GM12878 (cell line): ENCODE data around the gene ITPR3. TPM values are rescaled to one million over a fixed set of nuclear protein-coding genes. Genes with fewer than 3 reads are reported as not detected.

Source experiments
- ATF7 ChIP-seq: fragments of 450-650 bp; IDR thresholded peaks from 2 replicates; pipeline ENCODE4 v1.6.1; 2016; ENCODE audit warnings: low read depth, mild to moderate bottlenecking
- CBX5 ChIP-seq: sonication (generic); IDR thresholded peaks from 2 replicates; pipeline ENCODE4 v1.6.1; 2016; ENCODE audit warnings: low read depth, moderate library complexity, mild to moderate bottlenecking, inconsistent platforms
- CEBPB ChIP-seq, 2 experiments: fragments of 150-350 bp in 1 of 2; IDR thresholded peaks; 2 replicates each; pipeline ENCODE4 v1.6.1; 2012 to 2014; ENCODE audit warnings: low read depth in 2 of 2, low read length in 2 of 2, borderline replicate concordance in 1 of 2, inconsistent platforms in 1 of 2
- CUX1 ChIP-seq: IDR thresholded peaks from 2 replicates; pipeline ENCODE4 v1.6.1; 2012; ENCODE audit warnings: improper control_type of control experiment, low read depth, low read length; ENCODE audit not compliant: insufficient replicate concordance
- EGR1 ChIP-seq, 2 experiments: IDR thresholded peaks; 1 replicate in 1 of 2; 2 replicates in 1 of 2; pipeline ENCODE4 v1.6.1; 2011 to 2012; ENCODE audit warnings: low read depth in 2 of 2, low read length in 2 of 2, borderline replicate concordance in 1 of 2, mild to moderate bottlenecking in 1 of 2, moderate library complexity in 1 of 2
- ESRRA ChIP-seq: IDR thresholded peaks from 2 replicates; pipeline ENCODE4 v1.6.1; 2012; ENCODE audit warnings: mild to moderate bottlenecking, low read length, improper control_type of control experiment
- GABPA ChIP-seq: IDR thresholded peaks from 2 replicates; pipeline ENCODE4 v1.6.1; 2014; ENCODE audit warnings: antibody characterized with exemption, low read depth, mild to moderate bottlenecking, inconsistent platforms
- HCFC1 ChIP-seq: fragments of 150-350 bp; IDR thresholded peaks from 2 replicates; pipeline ENCODE4 v1.6.1; 2014; ENCODE audit warnings: low read length
- HSF1 ChIP-seq: fragments of 150-350 bp; IDR thresholded peaks from 2 replicates; pipeline ENCODE4 v1.6.1; 2014; ENCODE audit warnings: mild to moderate bottlenecking, low read depth, low read length
- IRF4 ChIP-seq: IDR thresholded peaks from 2 replicates; pipeline ENCODE4 v1.6.1; 2011; ENCODE audit warnings: low read depth, low read length
- JUND ChIP-seq: IDR thresholded peaks from 2 replicates; pipeline ENCODE4 v1.6.1; 2012; ENCODE audit warnings: low read depth, mild to moderate bottlenecking, low read length, improper control_type of control experiment, moderate library complexity
- MEF2A ChIP-seq: IDR thresholded peaks from 2 replicates; pipeline ENCODE4 v1.6.1; 2011; ENCODE audit warnings: low read depth, mild to moderate bottlenecking, low read length, moderate library complexity; ENCODE audit not compliant: insufficient read depth
- MEF2B ChIP-seq: fragments of 450-650 bp; IDR thresholded peaks from 2 replicates; pipeline ENCODE4 v1.6.1; 2018; ENCODE audit warnings: mild to moderate bottlenecking, moderate library complexity; ENCODE audit not compliant: partially characterized antibody, poor library complexity, severe bottlenecking
- NBN ChIP-seq: fragments of 450-650 bp; IDR thresholded peaks from 2 replicates; pipeline ENCODE4 v1.6.1; 2016
- PAX8 ChIP-seq: fragments of 450-650 bp; IDR thresholded peaks from 2 replicates; pipeline ENCODE4 v1.6.1; 2017; ENCODE audit warnings: mild to moderate bottlenecking, moderate library complexity
- POLR2AphosphoS5 ChIP-seq: IDR thresholded peaks from 2 replicates; pipeline ENCODE4 v1.6.1; 2011; ENCODE audit warnings: mild to moderate bottlenecking, low read length, inconsistent platforms
- SMAD1 ChIP-seq: fragments of 450-650 bp; IDR thresholded peaks from 2 replicates; pipeline ENCODE4 v1.6.1; 2018; ENCODE audit warnings: mild to moderate bottlenecking, low read depth; ENCODE audit not compliant: partially characterized antibody
- SP1 ChIP-seq: IDR thresholded peaks from one replicate; pipeline ENCODE4 v1.6.1; 2011; ENCODE audit warnings: low read depth, low read length
- TCF7 ChIP-seq: IDR thresholded peaks from 2 replicates; pipeline ENCODE4 v1.6.1; 2014; ENCODE audit warnings: antibody characterized with exemption, borderline replicate concordance
- YBX1 ChIP-seq: fragments of 450-650 bp; IDR thresholded peaks from 2 replicates; pipeline ENCODE4 v1.6.1; 2016; ENCODE audit warnings: antibody characterized with exemption
- ZBTB4 ChIP-seq: fragments of 450-650 bp; formaldehyde crosslinking; IDR thresholded peaks from 2 replicates; pipeline ENCODE4 v1.4.0; 2022; ENCODE audit warnings: mild to moderate bottlenecking, moderate library complexity
- ZNF217 ChIP-seq: fragments of 450-650 bp; IDR thresholded peaks from 2 replicates; pipeline ENCODE4 v1.6.1; 2017; ENCODE audit warnings: antibody characterized with exemption, mild to moderate bottlenecking
- polyA plus RNA-seq, 11 experiments: library from polyadenylated mRNA; depleted of rRNA in 4 of 11; unstranded in 6 of 11; stranded (reverse) in 5 of 11; fragments of >200 nt; fragmentation: Nextera tagmentation in 4 of 11; fragmentation: Illumina TruSeq in 1 of 11; extraction: Ambion mirVana in 4 of 11; extraction: Trizol in 1 of 11; gene quantifications; 1 replicate in 1 of 11; 2 replicates in 10 of 11; pipeline versions ENCODE4 v1.2.1 to v1.2.3, GENCODE V29; 2011 to 2016; ENCODE audit warnings: inconsistent platforms in 2 of 11, missing spikeins in 2 of 11, low read depth in 1 of 11
- total RNA-seq, 4 experiments: library from RNA; depleted of rRNA in 3 of 4; stranded (reverse); fragments of >200 nt in 3 of 4; fragmentation: Illumina TruSeq in 1 of 4; extraction: Trizol in 1 of 4; gene quantifications; 2 replicates each; pipeline versions ENCODE4 v1.2.1 to v1.2.3, GENCODE V29; 2013 to 2021

Gene ITPR3
- total and polyA plus RNA-seq, 10 of the 15 experiments (the other 5 are each of a cell fraction or from before 2014, with no cell fraction given), result 0.32 to 34.0 (median 11.9) TPM

GRCh38 chr6:33585403-33586107 lies 35.6 kb upstream of the ITPR3 start (continued):
- no peak for TF ChIP-seq HSF1
- TF ChIP-seq YBX1, result no peak
- TF ChIP-seq HCFC1, result no peak
- no peak for TF ChIP-seq SP1
- TF ChIP-seq CEBPB (IDR thresholded peaks at IDR 0.05; ENCODE audit: borderline replicate concordance in 1 of 2, low read depth in 2 of 2, low read length in 2 of 2), result no peak
- no peak for TF ChIP-seq CBX5
- TF ChIP-seq GABPA, result no peak
- no peak for TF ChIP-seq PAX8
- TF ChIP-seq NBN, result 0 out of 2 replicates have a peak, but pooled peaks have one; percentile 35
- TF ChIP-seq POLR2AphosphoS5, result peak; percentile 51; the same call in 1 of the 2 replicates
- no peak for TF ChIP-seq TCF7
- no peak for TF ChIP-seq ATF7
- TF ChIP-seq MEF2B, result peak; percentile 47
- TF ChIP-seq MEF2A, result no peak
- TF ChIP-seq IRF4, result 0 out of 2 replicates have a peak, but pooled peaks have one; percentile 53
- no peak for TF ChIP-seq ZNF217
- TF ChIP-seq EGR1 (IDR thresholded peaks at IDR 0.05; ENCODE audit: borderline replicate concordance in 1 of 2, low read depth in 2 of 2, low read length in 2 of 2), result peak in 1 of 2 experiments; percentile 67; a peak in 1 of 3 replicates
- TF ChIP-seq SMAD1, result no peak
- TF ChIP-seq ESRRA, result no peak
- TF ChIP-seq CUX1, result no peak
- no peak for TF ChIP-seq ZBTB4 (CRISPR knock-in tag)
- TF ChIP-seq JUND, result no peak
